ENCODE results near the gene NLRX1.

GRCh38 chr11:119190531-119190930, 22.0 kb downstream of the NLRX1 start:
- TF ChIP-seq CTCF (IDR thresholded peaks at IDR 0.05) (no peak), POLR2A (IDR thresholded peaks at IDR 0.05) (no peak)
